GM12878 (cell line): ENCODE data around the gene PRR5L. TPM values are rescaled to one million over a fixed set of nuclear protein-coding genes. Genes with fewer than 3 reads are reported as not detected.
"Not testable (repeated sequence)": the region's sequence is repeated elsewhere in the genome, so short reads cannot be mapped to it uniquely, and the experiment has no call there.

Experiments
- ATAC-seq: fragments of 200-7000 bp; cut with Tn5 transposase; 3 replicates; pipeline ENCODE4 v1.9.1; 2020; ENCODE audit warnings: mild to moderate bottlenecking, moderate library complexity
- BruUV-seq: library from RNA; stranded (reverse); fragments of 400-500 nt; replicated peaks from 2 replicates; lab custom pipeline; 2021; lab: Mats Ljungman, UMichigan
- CTCF ChIA-PET: fragments of 300-600 bp; sonication (Branson Sonifier 250); formaldehyde crosslinking; extraction: SDS; loops from one replicate; lab custom pipeline; 2021; ENCODE audit warnings: inconsistent platforms; lab: Yijun Ruan, JAX
- POLR2A ChIA-PET: fragments of 350-600 bp; formaldehyde crosslinking; extraction: SDS; loops from one replicate; lab custom pipeline; 2021; ENCODE audit warnings: inconsistent platforms; lab: Charles Lee
- RAD21 ChIA-PET: fragments of 300-600 bp; sonication (Branson Sonifier 250); formaldehyde crosslinking; loops from one replicate; lab custom pipeline; 2023; ENCODE audit warnings: antibody characterized with exemption; ENCODE audit not compliant: unreplicated experiment; lab: Charles Lee
- SMC1A ChIA-PET: fragments of 300-600 bp; sonication (Branson Sonifier 250); formaldehyde crosslinking; loops from one replicate; lab custom pipeline; 2023; ENCODE audit not compliant: unreplicated experiment, uncharacterized antibody; lab: Charles Lee
- DNase-seq: peaks from one replicate; pipeline ENCODE4 v3.0.0-alpha.2; 2011; ENCODE audit warnings: low read depth, low spot score
- FAIRE-seq: peaks from 3 replicates; lab custom pipeline; 2011; peaks lifted over from hg19 to GRCh38; lab: Jason Lieb, UNC
- H2AFZ ChIP-seq: 2 replicates; pipeline ENCODE4 v1.6.0; 2011; ENCODE audit warnings: low read depth, low read length, control low read depth; ENCODE audit not compliant: control insufficient read depth
- H3K27ac ChIP-seq: 2 replicates; pipeline ENCODE4 v1.5.1; 2011; ENCODE audit warnings: control low read depth; ENCODE audit not compliant: control insufficient read depth, insufficient read depth
- H3K27me3 ChIP-seq, 2 experiments: replicated peaks in 1 of 2; 2 replicates each; pipeline versions ENCODE4 v1.6.0 to v1.6.1; 2011; ENCODE audit warnings: low read length in 1 of 2; ENCODE audit not compliant: control insufficient read depth in 2 of 2, insufficient read depth in 2 of 2
- H3K36me3 ChIP-seq, 2 experiments: 2 replicates each; pipeline ENCODE4 v1.5.1; 2011; ENCODE audit warnings: low read length in 1 of 2; ENCODE audit not compliant: control insufficient read depth in 2 of 2, insufficient read depth in 2 of 2
- H3K4me1 ChIP-seq: 2 replicates; pipeline ENCODE4 v1.6.1; 2011; ENCODE audit warnings: mild to moderate bottlenecking, low read length, moderate library complexity, mixed read lengths; ENCODE audit not compliant: control insufficient read depth, insufficient read depth
- H3K4me2 ChIP-seq: 2 replicates; pipeline ENCODE4 v1.6.0; 2011; ENCODE audit warnings: control low read depth; ENCODE audit not compliant: control insufficient read depth, insufficient read depth
- H3K4me3 ChIP-seq: fragments of 200-600 bp; sonication (generic); 2 replicates; pipeline ENCODE4 v1.5.1; 2016
- H3K79me2 ChIP-seq: 2 replicates; pipeline ENCODE4 v1.6.0; 2011; ENCODE audit warnings: low read length; ENCODE audit not compliant: control insufficient read depth, insufficient read depth
- H3K9ac ChIP-seq: 2 replicates; pipeline ENCODE4 v1.8.0; 2011; ENCODE audit warnings: low read length, control low read depth, mixed read lengths; ENCODE audit not compliant: control insufficient read depth, insufficient read depth
- H3K9me3 ChIP-seq: replicated peaks from 3 replicates; pipeline ENCODE4 v1.5.1; 2011; ENCODE audit warnings: mild to moderate bottlenecking, low read length; ENCODE audit not compliant: control insufficient read depth, insufficient read depth
- H4K20me1 ChIP-seq: 2 replicates; pipeline ENCODE4 v1.6.0; 2011; ENCODE audit not compliant: control insufficient read depth, insufficient read depth
- ASH2L ChIP-seq: fragments of 300-600, 200-600 bp; sonication (generic); IDR thresholded peaks from 2 replicates; pipeline ENCODE4 v1.6.1; 2017; ENCODE audit warnings: low read depth, mild to moderate bottlenecking, borderline replicate concordance
- CREB1 ChIP-seq: IDR thresholded peaks from 2 replicates; pipeline ENCODE4 v1.6.1; 2012; ENCODE audit warnings: low read depth, mild to moderate bottlenecking, inconsistent platforms
- FOXK2 ChIP-seq: fragments of 450-650 bp; IDR thresholded peaks from 2 replicates; pipeline ENCODE4 v1.6.1; 2017; ENCODE audit warnings: mild to moderate bottlenecking, moderate library complexity
- HDAC2 ChIP-seq: fragments of 200-600 bp; sonication (generic); IDR thresholded peaks from 2 replicates; pipeline ENCODE4 v1.6.1; 2017
- JUNB ChIP-seq: IDR thresholded peaks from 2 replicates; pipeline ENCODE4 v1.6.1; 2016; ENCODE audit warnings: antibody characterized with exemption, mild to moderate bottlenecking
- JUND ChIP-seq: IDR thresholded peaks from 2 replicates; pipeline ENCODE4 v1.6.1; 2012; ENCODE audit warnings: low read depth, mild to moderate bottlenecking, low read length, improper control_type of control experiment, moderate library complexity
- KLF5 ChIP-seq: fragments of 450-650 bp; IDR thresholded peaks from 2 replicates; pipeline ENCODE4 v1.6.1; 2014; ENCODE audit warnings: mild to moderate bottlenecking; ENCODE audit not compliant: partially characterized antibody
- MLLT1 ChIP-seq: fragments of 450-650 bp; IDR thresholded peaks from 2 replicates; pipeline ENCODE4 v1.6.1; 2016; ENCODE audit warnings: mild to moderate bottlenecking
- PAX5 ChIP-seq: IDR thresholded peaks from 2 replicates; pipeline ENCODE4 v1.6.1; 2011; ENCODE audit warnings: low read depth, low read length, borderline replicate concordance
- RFX5 ChIP-seq: IDR thresholded peaks from 2 replicates; pipeline ENCODE4 v1.6.1; 2011; ENCODE audit warnings: low read depth, low read length, improper control_type of control experiment
- SIX5 ChIP-seq: IDR thresholded peaks from 2 replicates; pipeline ENCODE4 v1.6.1; 2011; ENCODE audit warnings: mild to moderate bottlenecking, low read depth, low read length, moderate library complexity; ENCODE audit not compliant: severe bottlenecking
- SMAD1 ChIP-seq: fragments of 450-650 bp; IDR thresholded peaks from 2 replicates; pipeline ENCODE4 v1.6.1; 2018; ENCODE audit warnings: mild to moderate bottlenecking, low read depth; ENCODE audit not compliant: partially characterized antibody
- SREBF2 ChIP-seq: IDR thresholded peaks from 2 replicates; pipeline ENCODE4 v1.6.1; 2012; ENCODE audit warnings: mild to moderate bottlenecking, low read length
- SRF ChIP-seq, 2 experiments: IDR thresholded peaks; 2 replicates each; pipeline ENCODE4 v1.6.1; 2011; ENCODE audit warnings: low read depth in 2 of 2, low read length in 2 of 2, mild to moderate bottlenecking in 1 of 2, moderate library complexity in 1 of 2
- STAT3 ChIP-seq: IDR thresholded peaks from 2 replicates; pipeline ENCODE4 v1.6.1; 2011; ENCODE audit warnings: low read depth, low read length, improper control_type of control experiment
- SUZ12 ChIP-seq: fragments of 200-600 bp; sonication (generic); IDR thresholded peaks from one replicate; pipeline ENCODE4 v1.6.1; 2018; ENCODE audit warnings: antibody characterized with exemption, mild to moderate bottlenecking; ENCODE audit not compliant: unreplicated experiment
- TARDBP ChIP-seq: IDR thresholded peaks from 2 replicates; pipeline ENCODE4 v1.6.1; 2016; ENCODE audit warnings: borderline replicate concordance
- TCF7 ChIP-seq: IDR thresholded peaks from 2 replicates; pipeline ENCODE4 v1.6.1; 2014; ENCODE audit warnings: antibody characterized with exemption, borderline replicate concordance
- WGBS: methylation state at CpG from one replicate; pipeline ENCODE4 v1.1.6; 2016; ENCODE audit warnings: low lambda C conversion rate; ENCODE audit not compliant: insufficient replicate concordance, insufficient coverage; ENCODE audit errors: missing lambda C conversion rate; 5-methylcytosine and 5-hydroxymethylcytosine counted together
- in situ Hi-C: fragments of 300-500 bp; cut with MboI; formaldehyde crosslinking; loops from 9 replicates; pipeline ENCODE4 v1.14.3; 2018; ENCODE audit warnings: mixed read lengths
- intact Hi-C: fragments of 100-400 bp; cut with micrococcal nuclease; formaldehyde crosslinking; loops from one replicate; pipeline ENCODE4 v1.14.2; 2022; ENCODE audit not compliant: unreplicated experiment
- polyA plus RNA-seq, 11 experiments: library from polyadenylated mRNA; depleted of rRNA in 4 of 11; unstranded in 6 of 11; stranded (reverse) in 5 of 11; fragments of >200 nt; fragmentation: Nextera tagmentation in 4 of 11; fragmentation: Illumina TruSeq in 1 of 11; extraction: Ambion mirVana in 4 of 11; extraction: Trizol in 1 of 11; gene quantifications; 1 replicate in 1 of 11; 2 replicates in 10 of 11; pipeline versions ENCODE4 v1.2.1 to v1.2.3, GENCODE V29; 2011 to 2016; ENCODE audit warnings: inconsistent platforms in 2 of 11, missing spikeins in 2 of 11, low read depth in 1 of 11
- total RNA-seq, 4 experiments: library from RNA; depleted of rRNA in 3 of 4; stranded (reverse); fragments of >200 nt in 3 of 4; fragmentation: Illumina TruSeq in 1 of 4; extraction: Trizol in 1 of 4; gene quantifications; 2 replicates each; pipeline versions ENCODE4 v1.2.1 to v1.2.3, GENCODE V29; 2013 to 2021
- TF ChIP-seq, protein P1 (sequence below): fragments of 450-650 bp; IDR thresholded peaks from 2 replicates; pipeline ENCODE4 v1.6.1; 2018; ENCODE audit warnings: borderline replicate concordance, mild to moderate bottlenecking; ENCODE audit not compliant: partially characterized antibody

The PRR5L gene
- total and polyA plus RNA-seq, 10 of the 15 experiments (the other 5 are each of a cell fraction or from before 2014, with no cell fraction given): 0.11 to 4.2 (median 0.67) TPM; not detected in 1

DNA sequence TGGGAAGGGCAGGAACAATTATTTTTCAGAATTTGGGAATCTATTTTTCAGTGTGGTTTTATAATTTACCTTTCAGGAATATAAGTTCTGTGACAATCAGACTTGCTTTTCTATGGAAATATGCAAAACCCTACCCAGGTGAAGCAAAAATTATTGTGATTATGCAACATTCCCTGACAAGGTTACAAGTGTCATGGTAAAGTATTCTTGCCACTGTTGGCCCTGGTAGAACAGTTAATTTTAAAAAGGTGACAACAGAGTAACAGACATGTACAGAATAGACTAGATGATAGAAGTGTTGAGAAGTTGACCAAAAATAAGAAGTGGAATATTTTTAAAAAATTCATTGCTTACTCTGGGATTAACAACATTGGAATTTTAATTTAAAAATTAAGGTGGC is 184.7 kb downstream of the PRR5L start:
- Histone ChIP-seq H3K4me1 (no peaks in the 10 kb centered on the region), H3K27me3 (no peaks in the 10 kb centered on the region), H4K20me1 (no peaks in the 10 kb centered on the region), H3K4me3 (no peak overlapping the region), H3K79me2 (no peaks in the 10 kb centered on the region), H3K9ac (no peak overlapping the region), H3K9me3 (no peaks in the 10 kb centered on the region; the same call in 2 of the 3 replicates), H3K4me2 (no peak overlapping the region), H3K27ac (no peak overlapping the region), H3K36me3 (peaks cover 0 to 4% of the 10 kb centered on the region in 2 experiments; a peak in 2 of 4 replicates), H2AFZ (no peak overlapping the region)
- intact Hi-C loops (no loop called here), in situ Hi-C loops (no loop called here)
- FAIRE-seq: no peak
- no peak for DNase-seq
- ChIA-PET POLR2A (no interaction called here), RAD21 (interaction anchor here (0.9 to 6.0 kb wide), 2 partner anchors 12 to 190 kb away, joined by 5 to 106 read pairs; partner anchors contain the start of gene COMMD9), SMC1A (interaction anchor here (4.4 to 6.4 kb wide), 4 partner anchors 13 to 188 kb away, joined by 20 to 181 read pairs (median 40); partner anchors contain the start of genes COMMD9 and PRR5L), CTCF (interaction anchor here (1.4 to 6.4 kb wide), 7 partner anchors 11 to 184 kb away, joined by 3 to 286 read pairs (median 7); partner anchors contain the start of genes COMMD9 and PRR5L)
- TF ChIP-seq MLLT1 (no peak), SMAD1 (no peak), PAX5 (no peak), RFX5 (no peak), KLF5 (no peak), JUND (no peak), TARDBP (no peak), JUNB (no peak), STAT3 (no peak), SUZ12 (no peak), CREB1 (no peak), FOXK2 (no peak), ASH2L (no peak), TCF7 (no peak), SIX5 (no peak), HDAC2 (no peak), SRF (IDR thresholded peaks at IDR 0.05; ENCODE audit: low read depth in 2 of 2, low read length in 2 of 2) (no peak), SREBF2 (no peak)
- TF ChIP-seq, protein P1, sequence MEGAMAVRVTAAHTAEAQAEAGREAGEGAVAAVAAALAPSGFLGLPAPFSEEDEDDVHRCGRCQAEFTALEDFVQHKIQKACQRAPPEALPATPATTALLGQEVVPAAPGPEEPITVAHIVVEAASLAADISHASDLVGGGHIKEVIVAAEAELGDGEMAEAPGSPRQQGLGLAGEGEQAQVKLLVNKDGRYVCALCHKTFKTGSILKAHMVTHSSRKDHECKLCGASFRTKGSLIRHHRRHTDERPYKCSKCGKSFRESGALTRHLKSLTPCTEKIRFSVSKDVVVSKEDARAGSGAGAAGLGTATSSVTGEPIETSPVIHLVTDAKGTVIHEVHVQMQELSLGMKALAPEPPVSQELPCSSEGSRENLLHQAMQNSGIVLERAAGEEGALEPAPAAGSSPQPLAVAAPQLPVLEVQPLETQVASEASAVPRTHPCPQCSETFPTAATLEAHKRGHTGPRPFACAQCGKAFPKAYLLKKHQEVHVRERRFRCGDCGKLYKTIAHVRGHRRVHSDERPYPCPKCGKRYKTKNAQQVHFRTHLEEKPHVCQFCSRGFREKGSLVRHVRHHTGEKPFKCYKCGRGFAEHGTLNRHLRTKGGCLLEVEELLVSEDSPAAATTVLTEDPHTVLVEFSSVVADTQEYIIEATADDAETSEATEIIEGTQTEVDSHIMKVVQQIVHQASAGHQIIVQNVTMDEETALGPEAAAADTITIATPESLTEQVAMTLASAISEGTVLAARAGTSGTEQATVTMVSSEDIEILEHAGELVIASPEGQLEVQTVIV: no peak
- BruUV-seq: no TSS peak
- ATAC-seq: no peak

DNA sequence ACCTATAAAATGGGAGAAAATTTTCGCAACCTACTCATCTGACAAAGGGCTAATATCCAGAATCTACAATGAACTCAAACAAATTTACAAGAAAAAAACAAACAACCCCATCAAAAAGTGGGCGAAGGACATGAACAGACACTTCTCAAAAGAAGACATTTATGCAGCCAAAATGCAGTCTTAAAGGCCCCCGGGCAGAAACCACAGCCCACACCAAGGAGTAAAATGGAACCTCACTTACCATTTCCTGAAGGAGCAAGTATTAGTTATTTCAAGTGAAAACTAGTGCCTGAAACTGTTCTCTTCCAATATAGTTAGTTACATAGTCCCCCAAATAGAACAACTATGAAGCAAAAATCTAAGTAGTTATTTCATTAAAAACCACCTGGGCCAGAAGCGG is 187.0 kb downstream of the PRR5L start:
- H3K27ac ChIP-seq, FAIRE-seq, CTCF ChIA-PET, intact Hi-C loops, H3K27me3 ChIP-seq, H2AFZ ChIP-seq, ATAC-seq, H3K9me3 ChIP-seq, RAD21 ChIA-PET, in situ Hi-C loops, SMC1A ChIA-PET, H3K9ac ChIP-seq, H3K79me2 ChIP-seq, H3K36me3 ChIP-seq, POLR2A ChIA-PET, DNase-seq, H3K4me3 ChIP-seq, H3K4me1 ChIP-seq, H3K4me2 ChIP-seq, H4K20me1 ChIP-seq, BruUV-seq: not testable (repeated sequence)
- WGBS: 96% methylated on average over 3 of the region's 4 CpGs
